HG03565 (cell line): ENCODE measurements around the gene CUL4B.
A peak's percentile ranks its signal among the peaks of the same experiment; 100 is the strongest.
"Not testable (repeated sequence)": the region's sequence is repeated elsewhere in the genome, so short reads cannot be mapped to it uniquely, and the experiment has no call there.

ENCODE experiments used
- ATAC-seq: cut with Tn5 transposase; IDR thresholded peaks from one replicate; pipeline ENCODE4 v1.9.1; 2021; ENCODE audit warnings: mild to moderate bottlenecking, moderate library complexity; ENCODE audit not compliant: unreplicated experiment

CUL4B gene

DNA sequence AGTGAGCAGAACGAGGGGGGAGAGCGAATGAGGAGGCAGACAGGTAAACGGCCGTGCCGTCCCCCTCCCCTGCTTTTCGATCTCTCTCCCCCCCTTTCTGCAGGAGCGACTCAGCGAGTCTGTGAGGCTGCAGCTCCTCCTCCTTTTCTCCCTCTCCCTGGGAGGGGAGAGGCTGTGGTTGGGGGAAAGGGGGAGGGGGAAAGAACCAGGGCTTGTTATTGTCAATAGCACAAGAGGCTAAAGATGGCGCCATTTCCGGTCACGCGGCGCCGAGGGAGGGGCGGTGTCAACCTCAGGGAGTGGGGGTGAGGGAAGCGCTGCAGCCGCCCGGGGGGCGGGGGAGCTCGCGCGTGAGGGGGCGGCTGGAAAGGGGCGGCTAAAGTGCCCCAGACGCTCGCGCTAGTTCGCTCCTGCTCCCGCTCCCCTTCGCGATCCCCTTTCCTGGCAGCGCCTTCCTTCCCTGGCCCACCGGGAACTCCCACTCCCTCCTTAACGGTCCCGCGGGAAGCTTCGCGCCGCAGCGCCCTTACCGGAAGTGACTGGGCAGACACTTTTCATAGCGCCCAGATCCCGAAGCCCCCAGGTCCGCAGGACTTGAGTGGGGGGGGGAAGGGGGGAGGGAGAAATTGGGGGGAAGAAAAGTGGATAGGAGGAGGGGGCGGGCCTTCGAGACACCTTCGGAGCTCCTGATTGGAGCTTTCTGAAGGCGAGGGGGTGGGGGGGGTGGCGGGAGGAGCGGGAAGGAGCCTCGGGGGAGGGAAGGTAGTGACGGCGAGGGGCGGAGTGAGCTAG lies at the start of gene CUL4B:
TSS of gene CUL4B (minus strand) at position 121 of the 792 bp plus-strand sequence. CDS start 324 bp downstream, outside the sequence.
- peak; percentile 64 for ATAC-seq

DNA sequence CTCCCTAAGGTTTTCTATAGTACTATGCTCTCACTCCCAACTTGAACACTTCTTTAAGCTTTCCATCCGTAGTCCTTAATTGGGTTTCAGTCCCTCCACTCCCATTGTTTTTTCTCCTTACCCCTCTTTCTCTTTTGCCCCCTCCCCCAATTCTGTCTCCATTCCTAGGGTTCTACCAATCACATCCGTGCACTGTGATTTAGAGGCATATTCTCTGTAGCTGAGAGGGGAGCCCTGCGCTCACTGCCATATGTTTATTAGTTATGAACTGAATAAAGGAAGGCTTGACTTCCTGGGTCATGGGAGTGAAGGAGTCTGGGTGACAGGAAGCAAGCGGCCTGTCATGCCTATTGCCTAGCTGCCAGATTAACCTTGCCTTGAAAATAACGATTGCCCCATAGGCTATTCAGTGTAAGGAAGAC lies 43.6 kb upstream of the CUL4B start:
- no peak for ATAC-seq

DNA sequence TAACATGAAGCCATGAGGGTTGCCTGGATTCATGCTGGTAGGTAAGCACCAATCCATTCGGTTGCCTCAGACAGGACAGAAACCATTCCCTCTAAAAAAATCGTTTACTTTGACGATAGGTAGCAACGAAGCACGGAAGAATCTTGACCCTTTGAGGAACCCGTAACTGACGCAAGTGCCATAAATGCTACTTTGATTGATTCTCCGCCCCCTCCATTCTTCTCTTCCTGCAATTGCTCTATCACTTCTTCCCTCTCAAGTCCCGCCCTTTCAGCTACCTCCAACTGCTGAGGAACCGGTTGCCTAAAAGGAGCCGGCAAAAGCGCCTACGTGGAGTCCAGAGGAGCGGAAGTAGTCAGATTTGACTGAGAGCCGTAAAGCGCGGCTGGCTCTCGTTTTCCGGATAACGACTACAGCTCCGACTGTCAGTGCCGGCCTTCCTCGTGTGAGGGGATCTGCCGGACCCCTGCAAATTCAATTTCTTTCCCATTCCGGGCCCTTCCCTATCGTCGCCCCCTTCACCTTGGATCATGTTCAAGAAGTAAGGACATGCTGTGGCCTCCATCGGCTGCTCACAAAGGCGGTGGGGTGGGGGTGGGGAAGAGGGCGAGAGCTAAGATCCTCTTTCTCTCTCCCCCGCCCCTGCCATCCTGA lies 43.1 kb upstream of the CUL4B start, which contains the start of gene MCTS1:
TSS of gene MCTS1 (plus strand) at position 395 of the 654 bp plus-strand sequence. CDS start at position 531, 136 bp downstream.
- peak; percentile 88 for ATAC-seq

DNA sequence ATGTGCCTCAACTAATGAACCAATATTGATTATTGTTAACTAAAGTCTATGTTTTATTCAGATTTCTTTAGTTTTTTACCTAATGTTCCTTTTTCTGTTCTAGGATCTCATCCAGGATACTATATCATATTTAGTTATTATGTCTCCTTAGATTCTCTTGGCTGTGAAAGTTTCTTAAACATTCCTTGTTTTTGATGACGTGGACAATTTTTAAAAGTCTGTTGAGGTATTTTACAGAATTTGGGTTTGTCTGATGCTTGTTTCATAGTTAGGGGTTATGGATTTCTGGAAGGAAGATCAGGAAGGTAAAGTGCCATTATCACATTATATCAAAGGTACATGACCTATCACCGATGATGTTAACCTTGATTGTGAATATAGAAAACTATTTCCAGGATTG lies 24.9 kb upstream of the CUL4B start:
- ATAC-seq: no peak

DNA sequence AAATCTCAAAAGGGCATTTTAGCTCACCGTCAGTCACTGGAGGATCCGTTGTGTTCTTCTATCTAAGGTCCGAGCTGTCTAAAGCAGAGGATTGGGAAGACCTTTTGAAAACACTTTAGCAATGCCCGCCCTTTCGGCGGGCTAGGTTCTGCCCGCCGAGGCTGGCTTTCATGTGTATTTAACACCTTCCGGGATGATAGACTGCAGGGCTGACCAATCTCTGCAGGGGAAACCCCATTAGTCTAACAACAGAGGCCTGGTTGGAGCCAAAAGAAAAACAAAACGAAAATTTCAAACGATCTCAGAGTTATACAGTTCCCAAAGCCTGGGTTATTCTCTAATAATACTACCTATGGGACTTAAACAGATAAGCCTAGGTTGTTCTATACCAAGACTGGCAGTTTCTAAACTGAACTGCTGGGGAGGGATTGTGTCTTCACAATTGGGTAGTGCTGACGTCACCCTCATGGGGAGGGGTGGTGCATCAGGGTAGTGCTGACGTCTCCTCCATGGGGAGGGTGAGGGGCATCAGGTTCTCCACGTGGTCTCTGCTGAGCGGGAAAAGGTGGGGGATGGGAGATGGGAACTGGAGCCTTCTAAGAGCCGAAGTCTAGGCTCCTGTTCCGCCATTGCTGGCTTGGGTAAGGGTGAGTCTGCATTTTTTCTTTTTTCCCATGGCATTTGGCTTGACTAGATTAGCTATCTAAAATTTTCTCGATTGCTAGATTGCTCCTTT lies 14.8 kb upstream of the CUL4B start:
- ATAC-seq: no peak

DNA sequence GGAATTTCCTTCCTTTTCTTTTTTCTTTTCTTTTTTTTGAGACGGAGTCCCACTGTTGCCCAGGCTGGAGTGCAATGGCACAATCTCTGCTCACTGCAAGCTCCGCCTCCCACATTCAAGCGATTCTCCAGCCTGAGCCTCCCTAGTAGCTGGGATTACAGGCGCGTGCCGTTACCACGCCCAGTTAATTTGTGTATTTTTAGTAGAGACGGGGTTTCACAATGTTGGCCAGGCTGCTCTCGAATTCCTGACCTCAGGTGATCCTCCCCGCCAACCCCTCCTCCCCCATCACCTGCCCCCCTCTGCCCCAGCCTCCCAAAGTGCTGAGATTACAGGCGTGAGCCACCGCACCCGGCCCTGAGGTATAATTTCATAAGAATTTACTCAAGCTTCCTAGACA lies 13.0 kb upstream of the CUL4B start:
- not testable (repeated sequence) for ATAC-seq

DNA sequence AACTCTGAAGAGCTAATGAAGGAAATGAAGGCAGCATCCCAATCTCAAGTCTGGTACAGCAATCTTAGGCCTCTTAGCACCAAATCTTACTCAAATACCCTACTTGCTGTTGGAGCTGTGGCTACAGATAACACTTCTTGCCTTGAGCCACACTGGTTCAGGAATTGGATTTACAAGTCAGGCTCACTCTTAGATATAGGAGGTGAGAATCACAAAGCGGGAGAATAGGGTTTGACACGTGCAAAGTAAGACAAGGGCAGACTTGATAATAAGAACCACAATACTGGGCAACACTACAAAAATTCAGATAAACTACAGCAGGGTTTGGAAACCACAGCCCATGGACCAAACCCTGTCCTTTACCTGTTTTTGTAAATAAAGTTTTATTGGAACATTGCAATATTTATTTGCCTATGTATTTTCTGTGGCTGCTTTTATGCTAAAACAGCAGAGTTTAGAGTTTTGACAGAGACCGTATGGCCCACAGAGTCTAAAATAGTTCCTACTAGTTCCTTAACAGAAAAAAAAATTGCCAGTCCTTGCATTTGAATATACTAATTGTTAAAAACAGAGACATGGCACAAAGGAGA lies 9.3 kb upstream of the CUL4B start:
- ATAC-seq: no peak

DNA sequence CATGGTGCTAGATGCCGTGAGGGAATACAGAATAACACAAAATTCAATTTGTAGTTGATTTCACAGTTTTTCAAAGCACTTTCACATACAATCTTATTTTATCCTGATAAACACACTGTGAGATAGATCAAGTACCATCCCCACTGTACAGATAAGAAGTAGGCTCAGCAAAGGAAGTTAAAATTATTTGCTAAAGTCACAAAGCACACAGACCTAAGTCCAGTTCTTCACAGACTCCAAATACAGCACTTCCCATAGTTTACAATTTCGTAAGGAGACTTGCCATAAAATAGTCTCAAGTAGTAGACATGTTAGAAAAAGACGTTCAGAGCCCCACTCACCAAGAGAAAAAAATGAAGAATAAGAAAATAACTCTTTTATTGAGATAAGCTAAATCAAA lies 7.8 kb upstream of the CUL4B start:
- no peak for ATAC-seq

DNA sequence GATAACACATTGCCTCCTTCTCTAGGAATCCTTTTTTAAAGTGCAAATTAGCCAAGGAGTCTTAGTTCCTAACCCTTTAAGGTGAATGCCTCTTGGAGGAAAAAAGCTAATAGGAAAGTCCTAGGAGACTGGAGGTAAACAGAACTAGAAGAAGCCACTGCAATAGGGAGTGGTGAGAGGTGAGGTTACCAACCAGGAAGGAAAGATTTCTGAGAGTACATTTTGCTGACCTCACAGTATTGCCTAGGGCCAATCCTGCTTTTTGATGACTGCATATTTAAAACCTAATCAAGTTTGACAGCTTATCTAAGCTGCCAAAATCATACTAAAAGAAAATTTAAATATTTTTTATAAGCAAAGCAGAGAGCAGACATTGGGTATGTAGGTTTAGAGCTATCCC lies 7.3 kb upstream of the CUL4B start:
- no peak for ATAC-seq

DNA sequence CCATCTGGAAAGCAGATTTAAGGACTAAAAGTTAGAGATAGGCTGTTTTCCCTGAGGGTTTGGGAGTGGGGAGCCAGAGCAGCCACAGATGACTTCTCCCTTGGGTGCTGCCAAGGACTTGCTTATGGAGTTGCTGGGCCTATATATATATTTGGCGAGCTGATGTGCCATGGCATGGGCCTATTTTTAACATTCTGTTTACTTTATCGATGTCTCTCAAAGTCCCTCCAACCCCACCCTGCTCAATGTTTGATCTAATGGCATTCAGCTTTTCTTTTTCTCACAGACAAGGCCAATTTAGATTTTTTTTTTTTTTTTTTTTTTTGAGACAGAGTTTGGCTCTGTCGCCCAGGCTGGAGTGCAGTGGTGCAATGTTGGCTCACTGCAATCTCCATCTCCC lies 6.1 kb upstream of the CUL4B start:
- no peak for ATAC-seq

DNA sequence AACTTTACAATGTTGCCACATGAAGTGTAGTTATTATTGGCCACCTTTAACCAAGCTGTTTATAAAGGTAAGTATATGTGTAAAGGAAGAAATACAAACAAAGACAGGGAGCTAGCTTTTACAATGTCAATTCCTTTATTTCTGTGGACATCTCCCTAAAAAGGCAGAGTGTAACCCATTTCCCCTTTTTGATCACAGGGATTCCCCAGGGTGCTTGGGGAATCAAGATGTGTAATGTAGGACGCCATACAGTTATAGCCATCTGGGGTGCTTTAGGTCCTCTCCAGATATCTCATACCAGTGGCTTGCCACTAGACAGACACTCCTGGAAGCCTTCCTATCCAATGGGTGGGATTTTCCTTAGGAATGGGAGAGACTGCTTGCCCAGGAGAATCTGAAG lies 4.2 kb upstream of the CUL4B start:
- ATAC-seq: no peak

DNA sequence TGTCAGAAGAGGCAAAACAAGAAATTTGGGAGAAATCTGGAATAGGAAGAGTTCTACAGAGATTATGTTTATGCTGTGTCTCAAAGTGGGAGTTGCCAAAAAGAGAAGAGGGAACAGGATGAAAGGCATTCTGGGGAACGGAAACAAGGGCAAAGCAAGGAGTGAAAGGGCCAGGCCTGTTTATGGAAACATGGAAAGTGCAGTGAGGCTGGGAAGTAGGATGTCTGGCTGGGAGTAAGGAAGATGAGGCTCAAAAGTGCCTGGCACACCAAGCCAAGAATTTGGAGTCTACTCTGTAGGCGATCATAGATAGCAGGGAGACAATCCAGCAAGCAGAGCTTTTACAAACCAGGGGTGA lies 1.8 kb upstream of the CUL4B start:
- no peak for ATAC-seq

DNA sequence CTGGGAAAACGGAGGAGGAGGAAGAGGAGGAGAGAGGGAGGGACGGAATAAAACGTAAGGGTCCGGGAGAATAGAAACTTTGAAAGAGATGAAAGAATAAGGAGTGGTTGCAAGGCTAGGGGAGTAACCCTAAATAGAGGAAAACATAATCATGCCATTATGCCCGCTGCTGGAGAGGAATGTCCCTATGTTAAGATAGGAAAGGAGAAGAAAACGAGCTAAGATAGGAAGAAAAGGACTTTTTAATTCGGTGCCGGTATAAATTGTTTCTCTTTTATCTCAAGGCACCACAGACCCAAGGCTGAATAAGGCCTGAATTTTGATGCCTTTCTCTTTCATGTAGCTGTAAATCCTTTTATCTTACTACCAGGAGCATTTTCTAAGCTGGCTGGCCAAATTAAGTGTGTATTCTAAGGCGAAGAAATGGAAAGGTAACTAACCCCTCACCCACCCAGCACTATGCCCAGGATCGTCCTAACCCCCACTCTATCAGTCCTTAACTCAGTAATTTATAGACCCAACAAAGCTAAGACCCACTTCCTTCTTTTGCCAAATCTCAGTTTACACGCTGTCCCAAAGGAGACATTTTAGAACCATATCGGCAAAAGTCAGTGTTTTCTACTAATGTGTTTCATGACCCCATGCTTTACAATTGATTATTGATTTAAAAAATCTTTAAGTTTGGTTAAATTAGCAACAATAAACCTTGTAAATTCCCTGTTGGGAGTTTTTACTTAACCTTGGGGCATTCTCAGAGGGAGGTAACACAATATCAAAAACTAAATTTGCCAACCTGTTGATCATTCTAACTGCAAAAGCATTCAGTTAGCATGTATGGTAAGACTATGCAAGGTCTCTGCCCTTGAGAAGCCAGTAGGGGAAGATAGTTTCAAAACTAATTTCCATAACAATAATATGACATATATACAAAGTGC lies 1.1 kb upstream of the CUL4B start:
- no peak for ATAC-seq

DNA sequence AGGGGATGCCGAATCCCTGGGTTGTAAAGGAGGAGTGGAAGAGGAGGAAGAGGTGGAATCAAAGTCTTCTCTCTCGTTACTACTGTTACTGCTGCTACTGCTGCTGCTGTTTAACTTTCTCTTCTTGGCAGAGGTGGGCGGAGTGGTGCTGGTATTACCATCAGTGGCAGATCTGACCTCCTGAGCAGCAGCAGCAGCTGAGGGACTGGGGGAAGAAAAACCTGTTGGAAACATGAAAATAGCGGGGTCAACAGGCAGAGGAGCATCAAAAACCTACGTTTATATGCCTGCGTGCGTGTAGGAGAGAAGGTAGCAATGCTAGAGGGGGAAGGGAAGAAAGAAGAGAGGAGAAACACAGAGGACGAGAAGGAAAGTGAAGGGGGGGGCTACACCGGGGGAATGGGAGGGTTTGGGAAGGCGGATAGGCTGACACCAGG lies 339 bp downstream of the CUL4B start:
- ATAC-seq: peak; percentile 30

DNA sequence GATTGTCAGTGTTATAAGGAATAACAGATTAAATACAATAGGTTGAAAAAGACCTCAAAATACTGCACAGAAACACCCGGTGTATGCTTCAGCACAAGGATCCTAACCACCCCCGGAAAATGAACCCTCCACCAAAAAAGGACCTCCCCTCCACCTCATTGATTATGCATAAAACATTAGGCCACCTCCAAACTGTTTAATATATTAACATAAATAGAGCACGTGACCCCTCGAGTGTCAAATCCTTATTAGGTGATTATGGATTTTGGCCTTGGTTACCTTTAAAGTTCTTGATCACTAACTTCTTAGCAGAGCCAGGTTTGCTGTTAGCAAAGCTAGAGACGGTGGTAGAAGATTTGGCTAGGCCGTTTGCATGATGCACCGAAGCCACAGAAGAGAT lies 958 bp downstream of the CUL4B start:
- no peak for ATAC-seq

DNA sequence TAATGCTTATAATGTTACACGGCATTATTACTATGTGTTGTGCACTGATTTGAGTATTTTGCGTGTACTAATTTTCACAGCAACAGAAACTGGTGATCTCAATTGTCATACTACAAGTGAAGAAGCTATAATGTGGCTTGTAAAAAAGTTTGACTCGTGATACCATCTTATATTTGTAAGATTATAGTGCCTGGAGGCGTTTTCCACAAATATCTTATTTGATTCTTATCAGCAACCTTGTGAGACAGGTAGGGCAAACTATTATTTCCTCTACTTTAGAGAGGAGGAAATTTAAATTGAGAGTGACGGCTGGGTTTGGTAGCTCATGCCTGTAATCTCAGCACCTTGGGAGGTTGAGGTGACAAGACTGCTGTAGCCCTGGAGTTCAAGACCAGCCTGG lies 4.5 kb downstream of the CUL4B start:
- ATAC-seq: no peak

DNA sequence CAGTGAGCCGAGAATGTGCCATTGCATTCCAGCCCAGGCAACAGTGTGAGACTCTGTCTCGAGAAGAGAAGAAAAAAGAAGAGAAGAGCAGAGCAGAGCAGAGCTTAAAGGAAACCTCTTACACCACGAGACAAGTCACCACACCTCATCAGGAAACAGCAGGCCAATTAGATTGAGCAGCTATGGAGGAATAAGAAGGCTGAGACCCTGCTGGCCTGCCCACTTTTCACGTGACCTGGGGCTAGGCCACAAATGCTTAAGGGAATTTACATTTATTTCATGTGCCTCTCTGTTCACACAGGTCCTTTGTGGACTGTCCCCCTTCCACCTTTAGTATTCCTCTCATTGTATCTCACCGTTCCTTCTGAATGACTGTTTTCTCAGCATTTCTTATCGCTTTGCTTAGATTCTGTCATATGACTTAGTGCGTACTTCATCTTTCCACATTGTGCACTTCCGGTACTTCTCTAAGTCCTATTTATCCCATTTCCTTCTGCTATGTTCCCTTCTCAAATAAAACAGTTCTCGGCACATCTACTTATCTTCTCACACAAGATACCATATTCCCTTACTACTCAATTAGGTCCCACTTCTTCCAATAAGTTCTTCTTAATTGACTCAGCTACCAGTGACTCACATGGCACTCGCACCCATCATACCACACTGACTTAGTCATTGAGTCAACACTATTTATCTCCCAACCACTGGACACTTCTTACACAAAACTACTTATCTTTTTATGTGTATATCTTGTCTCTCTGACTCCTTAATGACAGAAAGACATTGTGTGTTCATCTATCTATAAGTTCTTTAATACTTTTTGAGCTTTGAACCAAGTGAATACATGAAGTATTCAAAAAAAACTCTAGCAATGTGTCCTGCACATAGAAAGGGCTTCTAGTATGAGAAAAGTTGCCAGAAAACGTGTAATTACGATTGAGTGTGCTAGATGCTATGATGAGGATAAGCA lies 11.0 kb downstream of the CUL4B start:
- ATAC-seq: no peak

DNA sequence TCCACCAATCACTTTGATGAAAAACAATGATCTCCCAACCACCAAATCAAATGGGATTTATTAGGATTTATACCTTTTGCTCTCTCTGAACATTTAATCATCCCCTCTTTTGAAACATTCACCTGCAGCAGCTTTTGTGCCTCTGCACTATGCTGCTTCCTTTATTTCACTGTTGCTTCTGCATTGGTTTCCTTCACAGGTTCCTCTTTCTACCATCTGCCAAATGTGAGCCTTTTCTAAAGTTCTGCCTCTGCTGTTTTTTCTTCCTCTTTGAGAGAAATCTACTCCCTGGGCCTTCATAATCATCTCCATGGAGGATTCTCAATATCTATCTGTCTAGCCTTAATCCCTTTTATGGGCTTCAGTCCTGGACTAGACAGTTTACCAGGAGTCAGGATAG lies 24.7 kb downstream of the CUL4B start:
- ATAC-seq: no peak
